HEK293 (cell line): Measurements from ENCODE around the gene HDHD2.
"Not testable (repeated sequence)": the region's sequence is repeated elsewhere in the genome, so short reads cannot be mapped to it uniquely, and the experiment has no call there.

ENCODE experiments used
- CTCF ChIA-PET: fragments of 350-600 bp; formaldehyde crosslinking; extraction: SDS; loops from one replicate; lab custom pipeline; 2021; ENCODE audit warnings: antibody characterized with exemption; lab: Yijun Ruan, JAX
- POLR2A ChIA-PET: fragments of 300-600 bp; formaldehyde crosslinking; extraction: SDS; loops from one replicate; lab custom pipeline; 2020; ENCODE audit warnings: antibody characterized with exemption, inconsistent platforms; lab: Yijun Ruan, JAX
- H3K27ac ChIP-seq: fragments of 200-500 bp; sonication (Bioruptor generic); 2 replicates; pipeline ENCODE4 v1.5.1; 2014; ENCODE audit warnings: low read depth, low read length, control low read depth, inconsistent platforms; ENCODE audit errors: extremely low read depth
- H3K36me3 ChIP-seq, 2 experiments: fragments of 200-500 bp in 1 of 2; sonication (Bioruptor generic) in 1 of 2; 1 replicate in 1 of 2; 2 replicates in 1 of 2; pipeline ENCODE4 v1.5.1; 2014 to 2017; ENCODE audit warnings: inconsistent platforms in 2 of 2, low read length in 2 of 2; ENCODE audit not compliant: control insufficient read depth in 2 of 2, insufficient read depth in 1 of 2
- H3K4me1 ChIP-seq: fragments of 200-500 bp; sonication (Bioruptor generic); 2 replicates; pipeline ENCODE4 v1.5.1; 2014; ENCODE audit warnings: mild to moderate bottlenecking, low read length, inconsistent platforms; ENCODE audit not compliant: control insufficient read depth, insufficient read depth
- H3K4me3 ChIP-seq: 2 replicates; pipeline ENCODE4 v1.5.1; 2011; ENCODE audit warnings: low read depth, mild to moderate bottlenecking, control low read depth, low read length, moderate library complexity
- H3K9me3 ChIP-seq: fragments of 200-500 bp; sonication (Bioruptor generic); 2 replicates; pipeline ENCODE4 v1.5.1; 2014; ENCODE audit warnings: low read depth, low read length, inconsistent platforms; ENCODE audit not compliant: control insufficient read depth, insufficient read depth
- RBAK ChIP-seq: fragments of 450-650 bp; formaldehyde crosslinking; IDR thresholded peaks from 2 replicates; pipeline ENCODE4 v1.5.1; 2016; ENCODE audit warnings: missing biosample characterization, missing genetic modification characterization
- SETDB1 ChIP-seq: IDR thresholded peaks from one replicate; pipeline ENCODE4 v1.6.1; 2017; ENCODE audit warnings: mild to moderate bottlenecking, low read length, moderate library complexity, mixed read lengths; ENCODE audit not compliant: insufficient read length
- ZNF112 ChIP-seq: fragments of 450-650 bp; formaldehyde crosslinking; IDR thresholded peaks from 2 replicates; pipeline ENCODE4 v1.5.0; 2017; ENCODE audit warnings: missing biosample characterization, missing genetic modification characterization
- ZNF157 ChIP-seq: fragments of 450-650 bp; formaldehyde crosslinking; IDR thresholded peaks from 2 replicates; pipeline ENCODE4 v1.5.1; 2016; ENCODE audit warnings: missing biosample characterization, missing genetic modification characterization
- ZNF169 ChIP-seq: fragments of 450-650 bp; formaldehyde crosslinking; IDR thresholded peaks from 2 replicates; pipeline ENCODE4 v1.5.1; 2016; ENCODE audit warnings: missing biosample characterization, missing genetic modification characterization
- ZNF175 ChIP-seq: fragments of 450-650 bp; formaldehyde crosslinking; IDR thresholded peaks from 2 replicates; pipeline ENCODE4 v1.5.1; 2016; ENCODE audit warnings: missing biosample characterization, missing genetic modification characterization
- ZNF184 ChIP-seq: fragments of 450-650 bp; IDR thresholded peaks from 2 replicates; pipeline ENCODE4 v1.5.1; 2018; ENCODE audit warnings: missing biosample characterization, mild to moderate bottlenecking, missing genetic modification characterization
- ZNF510 ChIP-seq: fragments of 450-650 bp; formaldehyde crosslinking; IDR thresholded peaks from 2 replicates; pipeline ENCODE4 v1.5.1; 2018; ENCODE audit warnings: mild to moderate bottlenecking, missing genetic modification characterization, missing biosample characterization; ENCODE audit not compliant: insufficient replicate concordance
- ZNF549 ChIP-seq: fragments of 450-650 bp; IDR thresholded peaks from 2 replicates; pipeline ENCODE4 v1.5.1; 2018; ENCODE audit warnings: missing biosample characterization, missing genetic modification characterization, mild to moderate bottlenecking, inconsistent platforms, moderate library complexity
- ZNF610 ChIP-seq: fragments of 450-650 bp; formaldehyde crosslinking; IDR thresholded peaks from 2 replicates; pipeline ENCODE4 v1.5.1; 2016; ENCODE audit warnings: missing biosample characterization, missing genetic modification characterization, borderline replicate concordance
- ZNF626 ChIP-seq: fragments of 450-650 bp; sonication (Bioruptor Pico); formaldehyde crosslinking; IDR thresholded peaks from 2 replicates; pipeline ENCODE4 v1.5.1; 2018; ENCODE audit warnings: missing biosample characterization, missing genetic modification characterization, inconsistent platforms
- ZNF76 ChIP-seq: fragments of 450-650 bp; formaldehyde crosslinking; IDR thresholded peaks from 2 replicates; pipeline ENCODE4; 2016; ENCODE audit warnings: low read depth, missing biosample characterization, missing genetic modification characterization, borderline replicate concordance
- TF ChIP-seq, protein P1 (sequence below): fragments of 450-650 bp; formaldehyde crosslinking; IDR thresholded peaks from 2 replicates; pipeline ENCODE4 v1.5.1; 2017; ENCODE audit warnings: missing biosample characterization, missing genetic modification characterization
- TF ChIP-seq, protein P2 (sequence below): fragments of 450-650 bp; IDR thresholded peaks from 2 replicates; pipeline ENCODE4 v1.5.1; 2018; ENCODE audit warnings: missing biosample characterization, missing genetic modification characterization
- TF ChIP-seq, protein P3 (sequence below): fragments of 450-650 bp; formaldehyde crosslinking; IDR thresholded peaks from 2 replicates; pipeline ENCODE4 v1.5.1; 2017; ENCODE audit warnings: missing biosample characterization, missing genetic modification characterization
- TF ChIP-seq, protein P4 (sequence below): fragments of 450-650 bp; formaldehyde crosslinking; IDR thresholded peaks from 2 replicates; pipeline ENCODE4 v1.5.1; 2016; ENCODE audit warnings: missing biosample characterization, missing genetic modification characterization

HDHD2 gene

DNA sequence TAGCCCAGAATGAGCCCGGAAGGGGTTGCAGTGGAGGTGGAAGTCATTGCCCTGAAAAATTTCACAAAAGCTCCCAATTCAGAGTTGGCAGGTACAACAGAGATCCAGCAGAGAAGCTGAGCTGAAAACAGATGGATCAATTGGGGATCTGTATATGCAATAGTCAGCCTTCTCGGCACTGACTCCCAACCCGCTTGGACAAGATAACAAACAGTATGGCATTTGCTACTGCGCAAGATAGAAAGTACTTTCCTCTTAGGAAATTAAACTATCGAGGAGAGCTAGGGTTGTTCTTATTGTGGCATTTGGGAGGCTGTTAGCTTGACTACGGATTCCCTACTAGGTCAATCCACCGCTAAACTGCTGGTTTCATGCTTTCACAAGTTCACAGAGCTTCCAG is 37.4 kb upstream of the HDHD2 start (continued):
- TF ChIP-seq, protein P1, sequence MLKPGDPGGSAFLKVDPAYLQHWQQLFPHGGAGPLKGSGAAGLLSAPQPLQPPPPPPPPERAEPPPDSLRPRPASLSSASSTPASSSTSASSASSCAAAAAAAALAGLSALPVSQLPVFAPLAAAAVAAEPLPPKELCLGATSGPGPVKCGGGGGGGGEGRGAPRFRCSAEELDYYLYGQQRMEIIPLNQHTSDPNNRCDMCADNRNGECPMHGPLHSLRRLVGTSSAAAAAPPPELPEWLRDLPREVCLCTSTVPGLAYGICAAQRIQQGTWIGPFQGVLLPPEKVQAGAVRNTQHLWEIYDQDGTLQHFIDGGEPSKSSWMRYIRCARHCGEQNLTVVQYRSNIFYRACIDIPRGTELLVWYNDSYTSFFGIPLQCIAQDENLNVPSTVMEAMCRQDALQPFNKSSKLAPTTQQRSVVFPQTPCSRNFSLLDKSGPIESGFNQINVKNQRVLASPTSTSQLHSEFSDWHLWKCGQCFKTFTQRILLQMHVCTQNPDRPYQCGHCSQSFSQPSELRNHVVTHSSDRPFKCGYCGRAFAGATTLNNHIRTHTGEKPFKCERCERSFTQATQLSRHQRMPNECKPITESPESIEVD (tag by site-specific recombination): no peak
- no peak for TF ChIP-seq ZNF175 (tag by site-specific recombination)

DNA sequence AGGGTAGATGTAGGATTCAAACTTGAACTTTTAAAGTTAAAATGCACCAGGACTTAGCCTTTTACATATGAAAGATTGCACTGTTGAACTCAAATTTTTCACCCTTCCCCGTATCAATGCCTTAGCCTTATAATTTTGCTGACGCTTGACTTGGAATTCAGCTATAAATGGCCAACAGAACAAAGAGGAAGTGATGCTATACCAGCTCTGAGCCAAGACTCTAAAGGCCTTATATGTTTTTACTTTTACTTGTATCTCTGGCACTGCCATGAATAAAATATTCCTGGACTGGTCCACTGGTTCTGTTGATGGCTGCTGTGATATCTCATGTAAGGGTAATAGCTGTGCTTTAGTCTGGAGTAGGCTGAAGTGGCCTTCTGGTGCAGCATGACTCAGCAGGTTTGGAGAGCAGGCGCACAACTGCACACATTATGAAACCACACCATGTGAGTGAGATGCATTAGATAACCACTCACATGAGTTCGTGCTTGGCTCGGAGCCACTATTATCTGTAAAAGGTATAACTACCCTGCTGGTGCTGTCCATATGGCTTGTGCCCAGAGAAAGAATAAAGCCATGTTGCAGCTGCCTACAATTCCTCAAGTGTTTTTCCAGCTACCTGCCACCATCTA is 34.2 kb upstream of the HDHD2 start:
- ChIA-PET CTCF (interaction anchor here (0.9 kb wide), 1 partner anchor 20 kb away, joined by 4 read pairs; no protein-coding TSS in a partner anchor), POLR2A (no interaction called here)
- TF ChIP-seq ZNF549 (tag by site-specific recombination) (peak; percentile 77), SETDB1 (peak; percentile 90), ZNF626 (peak; percentile 94; the same call in 1 of the 2 replicates), ZNF169 (tag by site-specific recombination) (0 out of 2 replicates have a peak, but pooled peaks have one; percentile 20), ZNF157 (tag by site-specific recombination) (0 out of 2 replicates have a peak, but pooled peaks have one; percentile 14), RBAK (tag by site-specific recombination) (0 out of 2 replicates have a peak, but pooled peaks have one; percentile 56), ZNF112 (peak; percentile 50; the same call in 1 of the 2 replicates), ZNF610 (tag by site-specific recombination) (peak; percentile 66; the same call in 1 of the 2 replicates), ZNF510 (tag by site-specific recombination) (peak; percentile 64), ZNF184 (tag by site-specific recombination) (peak; percentile 46; the same call in 1 of the 2 replicates), ZNF76 (tag by site-specific recombination) (no peak)
- TF ChIP-seq, protein P2, sequence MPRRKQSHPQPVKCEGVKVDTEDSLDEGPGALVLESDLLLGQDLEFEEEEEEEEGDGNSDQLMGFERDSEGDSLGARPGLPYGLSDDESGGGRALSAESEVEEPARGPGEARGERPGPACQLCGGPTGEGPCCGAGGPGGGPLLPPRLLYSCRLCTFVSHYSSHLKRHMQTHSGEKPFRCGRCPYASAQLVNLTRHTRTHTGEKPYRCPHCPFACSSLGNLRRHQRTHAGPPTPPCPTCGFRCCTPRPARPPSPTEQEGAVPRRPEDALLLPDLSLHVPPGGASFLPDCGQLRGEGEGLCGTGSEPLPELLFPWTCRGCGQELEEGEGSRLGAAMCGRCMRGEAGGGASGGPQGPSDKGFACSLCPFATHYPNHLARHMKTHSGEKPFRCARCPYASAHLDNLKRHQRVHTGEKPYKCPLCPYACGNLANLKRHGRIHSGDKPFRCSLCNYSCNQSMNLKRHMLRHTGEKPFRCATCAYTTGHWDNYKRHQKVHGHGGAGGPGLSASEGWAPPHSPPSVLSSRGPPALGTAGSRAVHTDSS: no peak
- TF ChIP-seq, protein P3, sequence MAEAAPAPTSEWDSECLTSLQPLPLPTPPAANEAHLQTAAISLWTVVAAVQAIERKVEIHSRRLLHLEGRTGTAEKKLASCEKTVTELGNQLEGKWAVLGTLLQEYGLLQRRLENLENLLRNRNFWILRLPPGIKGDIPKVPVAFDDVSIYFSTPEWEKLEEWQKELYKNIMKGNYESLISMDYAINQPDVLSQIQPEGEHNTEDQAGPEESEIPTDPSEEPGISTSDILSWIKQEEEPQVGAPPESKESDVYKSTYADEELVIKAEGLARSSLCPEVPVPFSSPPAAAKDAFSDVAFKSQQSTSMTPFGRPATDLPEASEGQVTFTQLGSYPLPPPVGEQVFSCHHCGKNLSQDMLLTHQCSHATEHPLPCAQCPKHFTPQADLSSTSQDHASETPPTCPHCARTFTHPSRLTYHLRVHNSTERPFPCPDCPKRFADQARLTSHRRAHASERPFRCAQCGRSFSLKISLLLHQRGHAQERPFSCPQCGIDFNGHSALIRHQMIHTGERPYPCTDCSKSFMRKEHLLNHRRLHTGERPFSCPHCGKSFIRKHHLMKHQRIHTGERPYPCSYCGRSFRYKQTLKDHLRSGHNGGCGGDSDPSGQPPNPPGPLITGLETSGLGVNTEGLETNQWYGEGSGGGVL (tag by site-specific recombination): no peak
- TF ChIP-seq, protein P4, sequence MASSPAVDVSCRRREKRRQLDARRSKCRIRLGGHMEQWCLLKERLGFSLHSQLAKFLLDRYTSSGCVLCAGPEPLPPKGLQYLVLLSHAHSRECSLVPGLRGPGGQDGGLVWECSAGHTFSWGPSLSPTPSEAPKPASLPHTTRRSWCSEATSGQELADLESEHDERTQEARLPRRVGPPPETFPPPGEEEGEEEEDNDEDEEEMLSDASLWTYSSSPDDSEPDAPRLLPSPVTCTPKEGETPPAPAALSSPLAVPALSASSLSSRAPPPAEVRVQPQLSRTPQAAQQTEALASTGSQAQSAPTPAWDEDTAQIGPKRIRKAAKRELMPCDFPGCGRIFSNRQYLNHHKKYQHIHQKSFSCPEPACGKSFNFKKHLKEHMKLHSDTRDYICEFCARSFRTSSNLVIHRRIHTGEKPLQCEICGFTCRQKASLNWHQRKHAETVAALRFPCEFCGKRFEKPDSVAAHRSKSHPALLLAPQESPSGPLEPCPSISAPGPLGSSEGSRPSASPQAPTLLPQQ (tag by site-specific recombination): no peak
- no peak overlapping the region for H3K27ac ChIP-seq
- H3K9me3 ChIP-seq: no peaks in the 10 kb centered on the region
- H3K36me3 ChIP-seq: no peaks in the 10 kb centered on the region
- H3K4me1 ChIP-seq: no peaks in the 10 kb centered on the region
- no peak overlapping the region for H3K4me3 ChIP-seq

DNA sequence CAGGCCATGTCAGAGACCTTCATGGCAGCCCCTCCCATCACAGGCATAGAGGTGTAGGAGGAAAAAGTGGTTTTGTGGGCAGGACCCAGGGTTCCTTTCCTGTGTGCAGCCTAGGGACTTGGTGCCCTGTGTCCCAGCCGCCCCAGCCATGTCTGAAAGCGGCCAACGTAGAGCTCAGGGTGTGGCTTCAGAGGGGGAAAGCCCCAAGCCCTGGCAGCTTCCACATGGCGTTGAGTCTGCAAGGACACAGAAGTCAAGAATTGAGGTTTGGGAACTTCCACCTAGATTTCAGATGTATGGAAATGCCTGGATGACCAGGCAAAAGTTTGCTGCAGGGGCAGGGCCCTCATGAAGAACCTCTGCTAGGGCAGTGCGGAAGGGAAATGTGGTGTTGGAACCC is 31.9 kb upstream of the HDHD2 start:
- POLR2A ChIA-PET, CTCF ChIA-PET, H3K9me3 ChIP-seq, H3K36me3 ChIP-seq, H3K4me3 ChIP-seq, H3K27ac ChIP-seq, H3K4me1 ChIP-seq: not testable (repeated sequence)
